NCI-H69 (cell line): ENCODE measurements around the gene PRSS57.
A peak's percentile ranks its signal among the peaks of the same experiment; 100 is the strongest.
"Not testable (repeated sequence)": the region's sequence is repeated elsewhere in the genome, so short reads cannot be mapped to it uniquely, and the experiment has no call there.

Experiments
- DNase-seq: peaks from one replicate; lab custom pipeline; 2025; lab: John Stamatoyannopoulos, UW

Gene PRSS57

DNA sequence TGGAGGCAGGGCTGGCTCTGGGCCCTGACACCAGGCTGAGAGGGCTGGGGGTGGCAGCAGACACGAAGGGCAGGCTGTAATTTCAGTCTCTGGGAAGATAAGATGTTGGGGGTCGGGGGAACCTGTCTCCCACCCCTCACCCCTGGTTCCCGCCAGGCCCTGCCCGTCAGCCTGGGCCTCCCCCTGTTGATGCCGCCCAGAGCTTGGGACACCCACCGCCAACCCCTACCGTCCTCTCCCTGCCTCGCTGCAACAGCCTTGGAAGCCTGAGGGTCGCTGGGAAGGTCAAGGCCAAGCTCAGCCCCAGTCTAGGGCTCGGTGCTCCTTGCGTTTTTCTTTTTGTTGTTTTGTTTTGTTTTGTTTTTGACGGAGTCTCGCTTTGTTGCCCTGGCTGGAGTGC, 28.0 kb upstream of the PRSS57 start:
- DNase-seq: no peak

DNA sequence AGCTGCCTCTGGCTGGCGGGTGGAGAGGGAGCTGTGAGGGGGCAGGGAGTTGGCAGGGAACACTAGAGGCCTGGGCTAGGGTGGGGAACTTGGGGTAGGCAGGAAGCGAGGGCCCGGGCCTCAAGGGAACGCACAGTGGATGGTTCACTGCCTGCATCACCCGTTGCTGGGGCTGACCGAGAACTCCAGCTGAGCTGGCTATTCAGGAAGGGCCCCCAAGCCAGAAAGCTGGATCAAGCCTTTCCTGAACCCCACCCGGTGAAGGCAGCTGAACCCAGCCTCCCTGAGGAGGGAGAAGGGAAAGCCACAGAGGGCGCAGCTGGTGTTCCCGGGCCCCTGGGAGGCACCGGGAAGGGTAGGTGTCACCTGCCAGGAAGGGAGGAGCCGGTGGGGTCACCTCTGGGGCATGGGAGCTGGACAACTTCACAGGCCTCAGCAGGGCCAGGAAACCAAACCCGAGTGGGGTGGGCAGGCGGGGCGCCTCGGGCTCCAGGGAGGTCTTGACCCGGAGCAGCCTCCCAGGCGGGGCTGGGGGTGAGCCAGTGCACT, 27.4 kb upstream of the PRSS57 start:
- DNase-seq: no peak

DNA sequence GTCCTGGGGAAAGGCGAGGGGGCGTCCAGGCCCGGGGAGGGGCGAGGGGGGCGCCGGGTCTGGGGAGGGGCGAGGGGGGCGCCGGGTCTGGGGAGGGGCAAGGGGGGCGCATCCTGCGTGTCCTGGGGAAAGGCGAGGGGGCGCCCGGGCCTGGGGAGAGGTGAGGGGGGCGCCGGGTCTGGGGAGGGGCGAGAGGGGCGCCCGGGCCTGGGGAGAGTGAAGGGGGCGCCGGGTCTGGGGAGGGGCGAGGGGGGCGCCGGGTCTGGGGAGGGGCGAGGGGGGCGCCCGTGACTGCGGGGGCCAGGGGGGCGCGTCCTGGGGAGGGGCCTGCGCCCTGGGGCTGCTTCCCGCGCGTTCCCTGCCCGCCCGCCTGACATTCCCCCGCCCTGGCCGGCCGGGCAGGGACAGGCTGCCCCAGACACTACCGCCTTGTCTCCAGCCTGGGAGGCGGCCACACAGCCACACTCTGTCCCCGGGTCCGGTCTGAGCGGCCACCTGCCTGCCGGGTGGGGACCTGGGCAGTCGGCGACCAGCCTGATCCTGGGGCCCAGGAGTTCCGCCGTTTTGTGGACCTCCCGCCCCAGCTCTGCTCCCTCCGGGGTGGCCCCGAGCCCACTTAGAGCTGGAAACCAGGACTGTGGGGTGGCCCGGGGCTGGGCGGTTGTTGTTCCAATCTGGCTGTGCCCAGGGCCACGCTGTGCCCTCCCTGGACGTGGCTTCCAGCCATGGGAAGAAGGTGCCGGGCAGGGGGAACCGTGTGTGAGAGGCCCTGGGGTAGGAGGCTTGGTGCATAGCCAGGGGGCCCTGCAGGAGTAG, 25.3 kb upstream of the PRSS57 start:
- DNase-seq: no peak

DNA sequence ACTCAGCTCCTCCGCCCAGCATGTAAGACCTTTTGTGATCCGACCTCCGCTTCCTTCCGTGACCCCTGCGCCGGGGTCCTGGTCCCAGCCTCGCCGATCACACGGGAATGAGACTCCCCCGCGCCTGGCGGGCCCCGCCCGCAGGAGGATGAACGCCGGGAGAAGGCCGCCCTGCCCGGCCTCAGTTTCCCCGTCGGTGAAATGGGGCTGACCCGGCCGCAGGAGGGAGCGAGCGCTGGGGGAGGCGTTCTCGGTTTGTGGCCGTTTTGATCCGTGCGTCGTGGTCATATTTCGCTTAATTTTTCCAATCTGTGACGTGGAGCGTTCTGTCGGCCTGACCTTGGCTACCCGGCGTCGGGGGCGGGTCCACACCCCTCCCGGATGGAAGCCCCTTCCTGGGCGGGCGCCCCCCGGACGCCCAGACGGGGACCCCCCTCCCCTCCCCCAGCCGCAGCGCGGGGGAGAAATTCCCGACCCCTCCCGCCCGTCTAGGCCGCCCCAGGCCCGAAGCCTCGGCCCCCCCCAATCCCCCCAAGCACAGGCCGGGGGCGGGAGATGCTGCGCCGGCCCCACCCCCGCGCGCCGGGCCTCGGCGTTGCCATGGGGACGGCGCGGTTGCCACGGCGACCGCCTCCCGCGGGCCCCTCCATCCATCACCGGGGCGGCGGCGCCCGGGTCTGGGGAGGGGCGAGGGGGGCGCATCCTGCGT, 24.5 kb upstream of the PRSS57 start:
- DNase-seq: peak; percentile 72

DNA sequence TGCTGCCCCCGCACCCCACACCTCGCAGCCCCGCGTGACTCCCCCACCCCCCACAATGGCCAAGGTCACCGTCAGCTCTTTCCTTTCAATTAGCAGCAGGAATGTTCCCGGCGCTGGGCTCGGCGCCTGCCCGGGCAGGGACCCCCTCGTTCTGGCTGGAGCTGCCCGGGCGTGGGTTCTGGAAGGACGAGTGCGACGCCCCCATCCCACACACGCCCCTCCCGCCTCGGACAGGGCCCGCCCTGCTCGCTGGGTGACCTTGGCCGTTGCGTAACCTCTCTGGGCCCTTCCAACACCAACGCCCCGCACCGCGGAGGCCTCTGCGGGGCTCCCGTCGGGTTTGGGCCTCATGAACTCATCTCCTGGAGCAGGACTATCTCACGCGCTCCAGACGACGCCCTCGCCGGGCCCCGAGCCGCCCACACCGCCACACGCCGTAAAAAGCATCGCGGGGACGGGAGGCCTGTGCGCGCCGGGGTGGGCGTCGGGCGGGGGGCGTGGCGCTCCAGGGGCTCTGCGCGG, 23.8 kb upstream of the PRSS57 start:
- DNase-seq: no peak

DNA sequence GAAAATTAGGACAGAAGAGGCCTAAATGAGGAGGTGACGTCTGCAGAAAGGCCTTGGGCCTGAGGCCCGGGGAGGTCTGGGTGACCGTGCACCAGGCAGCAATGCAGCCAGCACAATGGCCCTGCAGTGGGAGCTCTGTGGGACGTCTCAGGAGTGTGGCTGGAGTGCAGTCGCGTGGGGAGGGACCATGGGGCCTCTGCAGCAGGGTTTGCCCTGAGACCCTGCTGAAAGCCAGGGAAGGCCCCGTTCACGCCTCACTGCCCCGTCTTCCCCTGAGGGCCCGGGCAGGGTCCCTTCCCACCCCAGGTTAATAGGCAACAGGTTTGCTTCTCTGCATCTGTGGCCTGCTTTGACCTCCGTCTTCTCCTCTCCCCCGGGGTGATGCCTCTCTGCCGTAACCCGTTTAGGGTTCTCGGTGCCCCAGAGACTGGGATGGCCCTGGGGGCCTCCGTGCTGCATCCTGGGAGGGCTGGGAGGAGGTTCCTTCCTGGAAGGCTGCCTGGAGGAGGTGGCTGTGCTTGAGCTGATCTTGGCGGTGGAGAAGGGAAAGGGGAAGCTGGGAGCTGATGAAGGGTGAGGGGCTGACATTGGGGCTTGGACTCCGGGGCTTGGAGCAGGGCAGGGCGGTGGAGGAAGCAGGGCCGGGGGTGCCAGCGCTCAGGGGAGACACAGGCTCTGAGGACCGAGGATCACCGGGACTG, 23.1 kb upstream of the PRSS57 start:
- no peak for DNase-seq

DNA sequence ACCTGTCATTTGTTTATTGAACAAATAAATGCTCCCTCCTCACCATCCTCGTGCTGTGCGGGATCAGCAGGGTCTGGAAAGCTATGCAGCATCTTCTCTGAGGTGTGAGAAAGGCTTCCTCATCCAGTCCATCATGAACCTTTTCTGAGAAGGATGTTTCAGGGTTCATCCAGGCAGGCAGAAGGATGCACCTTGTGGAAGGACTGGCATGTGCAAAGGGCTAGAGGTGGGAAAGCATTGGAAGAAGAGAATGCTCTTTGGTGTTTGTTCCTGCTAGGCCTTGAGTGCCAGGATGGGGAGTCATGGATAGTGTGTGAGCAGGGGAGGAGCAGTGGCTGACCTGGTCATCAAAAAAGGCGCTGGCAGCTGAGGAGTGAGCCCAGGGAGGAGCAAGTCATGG, 20.1 kb upstream of the PRSS57 start:
- DNase-seq: no peak

DNA sequence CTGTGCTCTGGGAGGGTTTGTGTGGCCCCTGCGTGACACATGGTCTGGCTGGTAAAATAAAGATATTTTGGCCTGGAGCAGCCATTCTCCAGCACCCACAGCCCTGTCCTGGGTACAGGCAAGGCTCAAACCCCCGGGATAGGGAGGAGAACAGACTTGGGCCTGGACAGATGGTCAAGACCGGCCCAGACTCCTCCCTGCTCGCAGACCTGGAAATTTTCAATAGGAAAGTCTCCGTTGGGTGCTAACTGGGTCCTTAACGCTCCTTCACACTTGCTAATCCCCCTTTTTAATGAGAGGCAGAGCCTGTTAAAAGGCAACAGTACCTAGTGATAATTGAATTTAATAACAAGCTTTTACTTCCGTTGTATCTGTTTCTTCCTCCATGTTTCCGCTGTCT, 16.0 kb upstream of the PRSS57 start:
- no peak for DNase-seq

DNA sequence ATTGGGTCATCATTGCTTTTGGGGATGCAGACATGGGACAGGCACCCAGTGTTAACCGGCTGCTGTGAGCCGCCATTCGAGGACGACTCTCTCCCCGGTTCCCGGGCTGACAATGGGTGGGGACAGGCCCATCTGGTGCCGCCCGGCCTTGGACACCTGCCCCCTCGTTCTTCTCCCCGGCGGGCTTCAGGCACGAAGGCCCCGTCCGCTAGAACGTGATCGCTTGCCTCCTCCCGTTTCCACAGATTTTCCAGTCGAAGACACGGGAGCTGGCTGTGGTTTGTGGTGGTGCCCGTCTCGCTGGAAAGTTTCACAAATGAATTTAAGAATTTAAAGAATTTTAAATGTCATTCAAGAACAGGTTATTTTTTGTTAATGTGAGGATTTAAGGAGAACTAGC, 15.5 kb upstream of the PRSS57 start:
- DNase-seq: no peak

DNA sequence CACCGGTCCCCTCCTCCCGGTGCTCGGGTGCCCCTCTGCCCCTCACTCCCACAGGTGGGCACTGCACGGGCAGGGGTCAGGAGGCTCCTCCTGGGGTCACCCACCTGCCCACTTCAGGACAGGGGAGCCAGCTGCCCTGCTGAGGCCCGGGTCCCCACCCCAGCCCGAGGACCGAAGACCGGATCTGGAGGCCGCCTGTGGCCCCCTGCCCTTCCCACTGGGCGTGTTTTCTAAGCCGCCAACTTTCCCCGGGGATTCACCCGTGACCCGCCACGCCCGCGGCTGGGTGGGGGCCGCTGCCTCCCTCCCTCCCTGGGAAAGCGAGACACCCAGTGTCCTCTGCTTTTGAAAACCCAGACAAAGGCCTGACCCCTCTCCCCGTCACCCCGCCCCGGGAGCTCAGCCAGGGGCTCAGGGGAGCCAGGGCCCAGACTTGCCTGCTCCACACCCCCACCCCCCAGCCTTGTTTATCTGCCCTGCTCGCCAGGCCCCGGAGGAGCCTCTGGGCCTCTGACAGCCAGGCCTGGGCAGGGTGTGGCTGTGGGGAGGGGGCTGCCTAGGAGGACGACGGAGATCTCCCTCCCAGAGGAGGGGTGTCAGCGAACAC, 14.8 kb upstream of the PRSS57 start:
- no peak for DNase-seq

DNA sequence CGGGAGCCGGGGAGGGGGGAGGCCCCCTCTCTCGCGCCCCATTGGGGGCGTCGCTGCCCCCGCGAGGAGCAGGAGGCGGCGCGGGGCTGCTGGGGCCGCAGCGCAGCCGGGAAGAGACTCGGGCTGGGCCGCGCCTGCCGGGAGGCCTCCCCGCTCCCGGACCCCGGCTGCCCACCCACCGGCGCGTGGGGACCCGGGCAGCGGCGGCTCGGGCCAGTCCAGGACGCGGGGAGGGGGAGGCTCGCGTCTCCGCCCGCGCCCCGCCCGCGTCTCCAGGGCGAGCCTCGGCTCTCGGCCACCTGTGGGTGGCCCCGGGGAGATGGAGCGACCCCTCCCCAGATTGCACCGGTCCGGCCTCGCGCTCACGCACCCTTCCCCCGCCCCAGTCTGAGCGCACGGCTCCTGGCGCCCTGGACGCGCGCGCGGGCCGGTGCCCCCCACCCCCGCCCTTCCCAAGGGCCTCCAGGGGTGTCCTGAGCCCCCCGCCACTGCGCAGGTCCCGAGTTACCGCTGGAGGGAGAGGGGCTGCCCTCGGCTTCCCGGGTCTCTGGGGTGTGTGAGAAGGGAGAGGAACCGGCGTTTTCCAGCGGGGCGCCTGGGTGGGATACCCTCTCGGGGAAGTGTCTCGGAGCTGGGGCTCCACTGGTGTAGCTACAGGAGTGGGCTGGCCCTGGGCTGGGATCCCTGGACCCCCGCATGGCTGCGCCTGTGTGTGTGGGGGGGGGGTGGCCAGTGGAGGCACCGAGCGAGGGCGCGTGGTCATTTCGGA, 14.1 kb upstream of the PRSS57 start:
- DNase-seq: peak; percentile 54

DNA sequence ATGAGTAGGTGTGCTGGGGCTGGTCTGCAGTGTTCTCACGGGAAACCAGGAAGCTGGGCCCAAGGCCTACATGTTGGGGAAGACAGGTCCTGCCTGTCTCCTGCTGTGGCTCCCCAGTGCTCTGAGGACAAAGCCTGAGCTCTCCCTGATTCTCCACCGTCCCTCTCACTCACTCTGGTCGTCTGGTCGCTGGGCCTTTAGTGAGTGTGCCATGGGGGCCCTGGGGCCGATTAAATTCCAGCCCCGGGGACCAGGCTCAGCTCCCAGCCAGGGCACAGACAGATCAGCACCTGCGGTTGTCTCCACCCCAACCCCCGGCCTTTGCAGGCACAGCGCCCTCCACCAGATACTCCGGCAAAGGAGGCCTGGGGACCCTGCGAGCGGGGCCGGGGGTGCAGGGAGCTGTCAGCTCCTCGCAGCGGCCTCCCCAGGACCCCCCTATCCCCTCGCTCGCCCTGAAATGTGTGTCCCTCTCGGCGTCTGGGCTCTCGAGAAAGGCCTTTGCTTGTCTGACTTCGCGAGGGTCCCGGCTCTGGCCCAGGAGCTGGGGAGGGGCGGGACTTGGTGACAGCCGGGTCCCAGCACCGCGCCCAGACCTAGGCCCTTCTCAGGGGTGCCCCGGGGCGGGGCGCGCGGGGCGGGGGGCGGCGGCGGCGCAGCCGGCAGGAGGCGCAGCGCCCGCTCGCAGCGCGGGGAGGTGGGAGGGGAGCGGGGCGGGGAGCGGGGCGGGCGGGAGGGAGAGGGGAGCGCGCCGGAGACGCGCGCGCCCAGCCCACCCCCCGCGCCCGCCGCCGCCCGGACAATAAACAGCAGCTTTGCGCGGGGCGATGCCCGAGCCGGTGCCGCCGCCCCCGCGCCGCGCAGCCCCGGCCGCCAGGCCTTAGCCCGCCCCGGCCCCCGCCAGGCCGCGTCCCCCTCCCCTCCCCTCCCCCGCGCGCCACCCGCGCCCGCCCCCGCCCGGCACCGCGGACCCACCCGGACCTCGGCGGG, 13.2 kb upstream of the PRSS57 start, which contains the start of gene PALM:
Gene PALM (plus strand): TSS at position 782 of the 990 bp plus-strand sequence. CDS start 212 bp downstream, outside the sequence.
- peak; percentile 74 for DNase-seq

DNA sequence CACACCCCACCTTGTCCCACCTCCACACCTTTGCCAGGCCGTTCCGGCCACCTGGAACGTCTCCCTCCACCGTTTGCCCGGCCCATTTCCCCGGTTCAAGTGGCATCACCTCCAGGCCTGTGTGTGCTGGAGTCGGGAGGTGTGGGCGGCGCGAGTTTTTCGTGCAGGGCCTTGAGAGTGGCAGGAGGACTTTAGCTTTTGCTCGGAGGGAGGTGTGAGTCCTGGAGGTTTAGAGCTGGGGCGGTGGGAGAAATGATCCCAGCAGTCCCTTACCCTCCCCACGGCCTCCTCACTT, 9.1 kb upstream of the PRSS57 start:
- DNase-seq: no peak

DNA sequence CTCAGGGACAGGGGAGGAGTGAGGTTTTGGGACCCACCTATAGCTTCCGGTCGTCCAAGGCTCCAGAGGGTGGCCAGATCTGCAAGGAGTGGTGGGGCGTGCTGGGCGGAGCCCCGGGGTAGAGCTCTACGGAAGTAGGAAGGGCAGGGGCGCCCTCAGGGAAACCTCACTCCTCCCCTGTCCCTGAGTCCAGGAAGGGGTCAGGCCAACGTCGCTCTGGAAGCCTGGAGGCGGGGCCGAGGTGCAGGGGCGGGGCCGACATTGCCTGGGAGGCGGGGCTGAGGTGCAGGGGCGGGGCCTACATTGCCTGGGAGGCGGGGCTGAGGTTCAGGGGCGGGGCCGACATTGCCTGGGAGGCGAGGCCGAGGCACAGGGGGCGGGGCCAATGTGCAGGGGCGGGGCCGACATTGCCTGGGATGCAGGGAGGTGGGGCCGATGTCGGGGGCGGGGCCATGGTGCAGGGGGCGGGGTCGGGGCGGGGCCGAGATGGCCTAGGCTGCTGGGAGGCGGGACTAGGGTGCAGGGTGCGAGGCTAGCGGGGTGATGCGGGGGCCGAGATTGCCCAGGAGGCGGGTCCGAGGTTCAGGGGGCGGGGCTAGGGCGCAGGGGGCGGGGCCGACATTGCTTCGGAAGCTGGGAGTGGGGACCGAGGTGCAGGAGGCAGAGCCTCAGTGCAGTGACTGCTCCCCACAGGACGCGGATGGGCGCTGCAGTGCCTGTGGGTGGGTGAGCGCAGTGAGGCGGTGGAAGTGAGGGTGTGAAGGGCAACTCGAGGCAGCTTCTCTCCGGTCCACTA, 8.6 kb upstream of the PRSS57 start:
- DNase-seq: peak; percentile 80

DNA sequence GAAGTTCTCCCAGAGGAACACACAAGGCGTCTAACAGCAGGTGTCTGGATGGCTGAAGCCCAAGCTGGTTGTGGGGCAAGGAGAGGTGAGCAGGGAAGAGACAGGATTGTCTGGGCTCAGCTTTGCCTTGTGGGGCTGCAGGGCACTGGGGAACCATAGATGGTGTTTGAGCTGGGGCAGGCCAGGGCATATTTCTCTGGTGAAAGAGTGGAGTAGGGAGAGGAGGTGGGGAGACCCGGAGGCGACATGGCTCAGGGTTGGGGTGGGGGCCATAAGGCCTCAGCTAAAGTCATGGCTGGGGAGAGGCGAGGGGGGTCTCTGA, 8.0 kb upstream of the PRSS57 start:
- DNase-seq: no peak

DNA sequence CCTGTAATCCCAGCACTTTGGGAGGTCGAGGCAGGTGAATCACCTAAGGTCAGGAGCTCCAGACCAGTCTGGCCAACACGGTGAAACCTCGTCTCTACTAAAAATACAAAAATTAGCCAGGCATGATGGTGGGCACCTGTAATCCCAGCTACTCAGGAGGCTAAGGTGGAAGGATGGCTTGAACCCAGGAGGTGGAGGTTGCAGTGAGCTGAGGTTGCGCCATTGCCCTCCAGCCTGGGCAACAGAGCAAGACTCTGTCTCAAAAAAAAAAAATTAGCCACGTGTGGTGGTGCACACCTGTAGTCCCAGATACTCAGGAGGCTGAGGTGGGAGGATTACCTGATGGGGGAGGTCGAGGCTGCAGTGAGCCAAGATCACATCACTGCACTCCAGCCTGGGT, 7.6 kb upstream of the PRSS57 start:
- not testable (repeated sequence) for DNase-seq

DNA sequence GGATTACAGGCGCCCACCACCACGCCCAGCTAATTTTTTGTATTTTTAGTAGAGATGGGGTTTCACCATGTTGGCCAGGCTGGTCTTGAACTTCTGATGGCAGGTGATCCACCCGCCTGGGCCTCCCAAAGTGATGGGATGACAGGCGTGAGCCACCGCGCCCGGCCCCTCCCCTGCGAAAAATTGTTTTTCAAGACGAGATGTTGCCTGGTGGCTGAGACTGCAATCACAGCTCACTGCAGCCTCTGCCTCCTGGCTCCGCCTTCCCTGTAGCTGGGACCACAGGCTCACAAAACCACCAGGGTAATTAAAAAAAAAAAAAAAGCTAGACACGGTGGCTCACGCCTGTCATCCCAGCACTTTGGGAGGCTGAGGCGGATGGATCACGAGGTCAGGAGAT, 4.6 kb upstream of the PRSS57 start:
- DNase-seq: peak; percentile 59

DNA sequence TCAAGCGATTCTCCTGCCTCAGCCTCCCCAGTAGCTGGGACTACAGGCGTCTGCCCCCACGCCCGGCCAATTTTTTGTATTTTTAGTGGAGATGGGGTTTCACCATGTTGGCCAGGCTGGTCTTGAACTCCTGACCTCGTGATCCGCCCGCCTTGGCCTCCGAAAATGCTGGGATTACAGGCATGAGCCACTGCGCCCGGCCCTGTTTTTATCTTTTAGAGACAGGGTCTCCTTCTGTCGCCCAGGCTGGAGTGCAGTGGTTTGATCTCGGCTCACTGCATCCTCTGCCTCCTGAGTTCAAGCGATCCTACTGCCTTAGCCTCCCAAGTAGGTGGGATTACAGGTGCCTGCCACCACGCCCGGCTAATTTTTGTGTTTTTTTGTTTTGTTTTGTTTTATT, 3.3 kb upstream of the PRSS57 start:
- DNase-seq: not testable (repeated sequence)
